Posterior vena cava (tissue), 2 donors: Measurements from ENCODE around the gene UBE2E1. TPM values are rescaled to one million over a fixed set of nuclear protein-coding genes. Genes with fewer than 3 reads are reported as not detected.
"Not testable (repeated sequence)": the region's sequence is repeated elsewhere in the genome, so short reads cannot be mapped to it uniquely, and the experiment has no call there.

ENCODE experiments used
- DNase-seq: peaks from one replicate; pipeline ENCODE4 v3.0.0-alpha.2; 2020; ENCODE audit warnings: low spot score
- intact Hi-C, 2 donors: fragments of 100-400 bp; cut with DNase I; formaldehyde crosslinking; loops; one replicate each; pipeline versions ENCODE4 v1.14.1 to v1.14.2; 2022 to 2023
- total RNA-seq, 2 donors: library from RNA; stranded (reverse); fragmentation: NEBNext Ultra II Directional; extraction: Animal tissue kit (Norgen Biotek cat#: 25700); gene quantifications; one replicate each; pipeline ENCODE4 v1.2.1, GENCODE V29; 2021
- donor health status: DM: yes; HTN: yes; CAD: no.
- donor health status: DM: yes; HTN: yes; CAD: no.

UBE2E1 gene
- total RNA-seq, 2 donors from 2014 or later = 88.4 to 135 TPM

GRCh38 chr3:23836536-23837230 lies 30.9 kb downstream of the UBE2E1 start:
- intact Hi-C loops = no loop called here
- DNase-seq = no peak

- DNase-seq = no peak
- intact Hi-C loops = no loop called here
Observed at GRCh38 chr3:23837286-23837685, 31.5 kb downstream of the UBE2E1 start.

GRCh38 chr3:23837691-23838090 lies 31.9 kb downstream of the UBE2E1 start:
- DNase-seq = no peak
- intact Hi-C loops = no loop called here

GRCh38 chr3:23840521-23840920 lies 34.8 kb downstream of the UBE2E1 start:
- DNase-seq = no peak
- intact Hi-C loops = no loop called here

DNA sequence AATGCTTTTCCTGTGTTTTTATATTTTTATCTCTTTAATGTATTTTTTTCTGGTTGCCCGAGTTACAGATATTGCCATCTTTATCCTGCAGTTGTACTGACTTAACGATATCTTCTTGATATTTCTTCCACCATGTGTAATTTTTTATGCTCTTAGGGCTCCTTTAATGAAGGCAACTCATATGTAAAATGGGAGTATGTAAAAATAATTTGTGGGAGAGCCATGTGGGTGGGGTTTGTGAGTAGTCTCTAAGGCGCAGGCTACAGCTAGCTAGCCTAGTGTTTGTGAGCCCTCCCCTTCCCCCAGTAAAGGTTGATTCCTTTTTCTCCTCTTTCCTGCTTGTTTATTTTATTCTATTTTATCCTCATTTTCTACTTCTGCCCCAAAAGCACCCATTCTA lies 38.1 kb downstream of the UBE2E1 start:
- intact Hi-C loops = no loop called here
- no peak for DNase-seq

- intact Hi-C loops = no loop called here
- DNase-seq = no peak
Observed at GRCh38 chr3:23845326-23846216, 39.8 kb downstream of the UBE2E1 start.

DNA sequence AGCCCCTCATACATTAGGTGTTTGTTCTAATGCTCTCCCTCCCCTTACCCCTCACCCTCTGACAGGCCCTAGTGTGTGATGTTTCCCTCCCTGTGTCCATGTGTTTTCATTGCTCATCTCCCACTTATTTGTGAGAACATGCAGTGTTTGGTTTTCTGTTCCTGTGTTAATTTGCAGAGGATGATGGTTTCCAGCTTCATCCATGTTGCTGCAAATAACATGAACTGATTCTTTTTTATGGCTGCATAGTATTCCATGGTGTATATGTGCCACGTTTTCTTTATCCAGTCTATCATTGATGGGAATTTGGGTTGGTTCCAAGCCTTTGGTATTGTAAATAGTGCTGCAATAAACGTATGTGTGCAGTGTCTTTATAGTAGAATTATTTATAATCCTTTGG lies 43.7 kb downstream of the UBE2E1 start:
- intact Hi-C loops, DNase-seq: not testable (repeated sequence)

GRCh38 chr3:23856286-23856685 lies 50.5 kb downstream of the UBE2E1 start:
- intact Hi-C loops = no loop called here
- no peak for DNase-seq

- intact Hi-C loops = no loop called here
- DNase-seq = no peak
Observed at GRCh38 chr3:23859012-23859743, 53.4 kb downstream of the UBE2E1 start.

GRCh38 chr3:23859839-23860382 lies 54.2 kb downstream of the UBE2E1 start:
- no peak for DNase-seq
- intact Hi-C loops = no loop called here

DNA sequence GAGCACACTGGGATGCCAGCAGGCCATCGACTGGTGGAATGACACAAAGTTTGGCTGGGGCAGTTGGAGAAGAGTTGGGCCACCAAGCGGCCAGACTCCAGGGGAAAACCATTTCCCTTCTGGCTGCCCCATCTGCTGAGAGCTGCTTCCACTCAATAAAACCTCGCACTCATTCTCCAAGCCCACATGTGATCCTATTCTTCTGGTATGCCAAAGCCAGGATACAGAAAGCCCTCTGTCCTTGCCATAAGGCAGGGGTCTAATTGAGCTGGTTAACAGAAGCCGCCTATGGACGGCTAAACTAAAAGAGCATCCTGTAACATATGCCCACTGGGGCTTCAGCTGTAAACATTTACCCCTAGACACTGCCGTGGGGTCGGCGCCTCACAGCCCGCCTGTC lies 55.9 kb downstream of the UBE2E1 start:
- intact Hi-C loops = no loop called here
- no peak for DNase-seq

DNA sequence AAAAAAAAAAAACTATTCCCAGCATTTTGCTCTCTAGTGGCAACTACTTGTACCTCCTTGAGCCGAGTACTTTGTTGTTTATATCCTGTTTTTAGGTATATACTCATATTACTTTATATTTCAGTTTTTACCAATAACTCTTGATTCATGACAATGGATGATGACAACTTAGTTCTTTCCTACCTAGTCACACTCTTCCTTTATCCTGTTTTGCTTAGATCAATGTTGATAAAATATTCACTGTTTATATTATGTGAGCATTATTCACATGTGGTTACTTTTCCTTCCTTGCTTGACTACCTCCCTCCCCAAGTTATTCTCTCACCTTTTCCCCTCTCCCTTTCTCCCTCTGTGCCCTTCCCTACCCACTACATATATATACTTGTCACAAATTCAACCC lies 57.3 kb downstream of the UBE2E1 start:
- no peak for DNase-seq
- intact Hi-C loops = no loop called here

- DNase-seq = no peak
- intact Hi-C loops = no loop called here
Observed at GRCh38 chr3:23864931-23865330, 59.2 kb downstream of the UBE2E1 start.

DNA sequence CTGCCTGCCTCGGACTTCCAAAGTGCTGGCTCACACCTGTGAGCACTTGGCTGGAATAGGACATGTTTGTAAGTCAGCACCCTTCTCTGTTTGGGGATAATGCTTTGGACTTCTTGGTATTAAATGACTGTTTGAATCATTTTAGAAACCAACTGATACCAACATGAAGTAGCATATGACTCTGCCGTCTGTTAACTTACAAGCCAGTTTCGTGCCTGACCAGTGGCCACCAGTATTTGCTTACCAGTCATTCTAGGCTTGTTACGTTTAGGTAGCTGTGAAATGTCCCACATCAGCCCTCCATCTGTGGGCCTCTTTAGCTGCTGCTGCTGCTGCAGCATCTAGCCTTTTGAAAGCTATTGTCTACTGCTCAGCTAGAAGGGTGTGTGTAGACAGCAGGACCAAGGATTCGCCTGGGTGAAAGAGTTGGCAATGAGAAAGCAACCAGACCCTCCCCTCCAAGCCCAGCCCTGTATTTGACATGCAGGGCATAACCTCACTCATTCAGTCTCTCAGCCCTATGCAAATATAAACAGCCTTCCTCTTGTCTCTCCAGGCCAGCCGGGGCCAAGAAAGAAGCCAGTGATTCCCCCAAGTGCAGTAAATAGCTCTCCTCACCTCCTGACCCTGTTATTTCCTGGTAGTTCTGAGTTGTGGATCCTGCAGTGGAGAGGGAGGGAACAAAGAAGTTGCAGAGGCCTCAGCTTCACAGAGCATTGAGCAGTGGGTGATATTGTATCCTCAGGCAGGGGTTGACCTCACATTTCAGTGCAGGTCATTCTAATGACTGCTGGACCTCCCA lies 60.0 kb downstream of the UBE2E1 start:
- DNase-seq = no peak
- intact Hi-C loops = no loop called here

DNA sequence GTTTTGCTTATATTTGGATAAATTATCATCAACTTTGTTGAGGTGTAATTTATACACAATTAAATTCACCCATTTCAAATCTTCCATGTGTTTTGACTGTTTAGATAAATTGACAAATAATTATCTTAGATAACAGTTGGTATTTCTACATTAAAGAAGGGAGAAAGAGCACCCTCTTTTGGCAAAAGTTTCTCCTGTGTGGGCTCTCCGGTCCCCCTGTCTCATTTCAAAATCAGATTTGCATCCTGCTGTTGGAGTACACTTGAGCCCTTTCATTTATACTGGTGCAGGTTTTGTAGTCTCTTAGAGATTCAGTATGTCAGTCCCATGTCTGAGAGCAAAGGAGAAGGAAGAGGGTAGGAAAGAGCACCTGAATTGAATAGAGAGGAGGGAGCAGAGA lies 61.6 kb downstream of the UBE2E1 start:
- intact Hi-C loops = no loop called here
- DNase-seq = no peak

DNA sequence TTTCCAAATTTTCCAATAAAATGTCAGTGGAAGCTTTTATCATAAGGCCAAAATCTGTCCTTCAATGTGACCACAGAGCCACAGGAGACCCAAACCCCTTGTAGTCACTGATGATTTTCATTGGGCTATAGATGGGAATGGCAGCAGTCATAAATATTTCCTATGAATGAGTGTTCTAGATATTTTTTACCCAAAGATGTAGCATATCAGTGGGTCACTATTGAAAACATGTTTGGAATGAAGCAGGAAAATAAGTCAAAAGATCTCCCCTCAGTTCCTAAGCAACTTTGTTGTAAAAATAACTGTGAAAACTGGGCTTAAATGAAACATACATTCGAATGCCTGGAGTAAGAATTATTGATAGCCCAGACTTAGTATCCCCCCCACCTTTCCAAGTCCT lies 62.1 kb downstream of the UBE2E1 start:
- intact Hi-C loops = no loop called here

GRCh38 chr3:23869977-23870662 lies 64.4 kb downstream of the UBE2E1 start:
- DNase-seq = no peak
- intact Hi-C loops = no loop called here

More for the DNA sequence above, 62.1 kb downstream of the UBE2E1 start:
- no peak for DNase-seq

GRCh38 chr3:23870663-23871043 lies 64.9 kb downstream of the UBE2E1 start:
- intact Hi-C loops, DNase-seq: not testable (repeated sequence)
